ENCODE measurements around the gene PRTFDC1.
"Not testable (repeated sequence)": the region's sequence is repeated elsewhere in the genome, so short reads cannot be mapped to it uniquely, and the experiment has no call there.

The PRTFDC1 gene

GRCh38 chr10:24926557-24926956, 25.8 kb downstream of the PRTFDC1 start:
- DNase-seq (ENCODE audit: low read depth), result no peak
- TF ChIP-seq MAX (IDR thresholded peaks at IDR 0.05; ENCODE audit: low read depth, low read length), result no peak
- H3K4me3 ChIP-seq (ENCODE audit: low read depth, low read length), result no peak overlapping the region

GRCh38 chr10:24925799-24926198, 26.6 kb downstream of the PRTFDC1 start:
- DNase-seq (ENCODE audit: low read depth), result no peak
- TF ChIP-seq CTCF (IDR thresholded peaks at IDR 0.05; ENCODE audit: low read depth, low read length) (no peak), MYC (IDR thresholded peaks at IDR 0.05; ENCODE audit: low read depth, low read length) (no peak), POLR2A (IDR thresholded peaks at IDR 0.05; ENCODE audit: extremely low read depth, insufficient read length) (no peak), MAX (IDR thresholded peaks at IDR 0.05; ENCODE audit: low read depth, low read length) (no peak)
- H3K4me3 ChIP-seq (ENCODE audit: low read depth, low read length), result no peak overlapping the region

- not testable (repeated sequence) for DNase-seq (ENCODE audit: low read depth); H3K4me3 ChIP-seq (ENCODE audit: low read depth, low read length)
Observed at GRCh38 chr10:24924483-24924882, 27.9 kb downstream of the PRTFDC1 start.

- not testable (repeated sequence) for DNase-seq (ENCODE audit: low read depth); H3K4me3 ChIP-seq (ENCODE audit: low read depth, low read length)
Observed at GRCh38 chr10:24922222-24922868, 30.1 kb downstream of the PRTFDC1 start.

- no peak overlapping the region for H3K4me3 ChIP-seq (ENCODE audit: low read depth, low read length)
- peak; percentile 25 for DNase-seq (ENCODE audit: low read depth)
- TF ChIP-seq CTCF (IDR thresholded peaks at IDR 0.05; ENCODE audit: low read depth, low read length) (no peak), MYC (IDR thresholded peaks at IDR 0.05; ENCODE audit: low read depth, low read length) (no peak), POLR2A (IDR thresholded peaks at IDR 0.05; ENCODE audit: extremely low read depth, insufficient read length) (no peak), MAX (IDR thresholded peaks at IDR 0.05; ENCODE audit: low read depth, low read length) (no peak)
Observed at GRCh38 chr10:24920907-24921881, 31.2 kb downstream of the PRTFDC1 start.

GRCh38 chr10:24920192-24920591, 32.2 kb downstream of the PRTFDC1 start:
- not testable (repeated sequence) for DNase-seq (ENCODE audit: low read depth); H3K4me3 ChIP-seq (ENCODE audit: low read depth, low read length)

- DNase-seq (ENCODE audit: low read depth); H3K4me3 ChIP-seq (ENCODE audit: low read depth, low read length): not testable (repeated sequence)
Observed at GRCh38 chr10:24919629-24920028, 32.8 kb downstream of the PRTFDC1 start.

GRCh38 chr10:24917979-24918378, 34.4 kb downstream of the PRTFDC1 start:
- no peak overlapping the region for H3K4me3 ChIP-seq (ENCODE audit: low read depth, low read length)
- TF ChIP-seq MAX (IDR thresholded peaks at IDR 0.05; ENCODE audit: low read depth, low read length) (no peak), CTCF (IDR thresholded peaks at IDR 0.05; ENCODE audit: low read depth, low read length) (no peak), POLR2A (IDR thresholded peaks at IDR 0.05; ENCODE audit: extremely low read depth, insufficient read length) (no peak), MYC (IDR thresholded peaks at IDR 0.05; ENCODE audit: low read depth, low read length) (no peak)
- DNase-seq (ENCODE audit: low read depth), result no peak

Measured in NB4 (cell line).